GM19099 (cell line): ENCODE measurements around the gene ARID1B.

Source experiments
- POLR2A ChIP-seq: IDR thresholded peaks from 3 replicates; pipeline ENCODE4 v1.6.1; 2011; ENCODE audit warnings: low read depth; ENCODE audit not compliant: insufficient read length; ENCODE audit errors: extremely low read depth

ARID1B gene

GRCh38 chr6:156865019-156865629 lies 87.9 kb downstream of the ARID1B start:
- no peak for TF ChIP-seq POLR2A

- TF ChIP-seq POLR2A: no peak
These were observed 89.2 kb downstream of the ARID1B start for GRCh38 chr6:156866220-156867015.

- no peak for TF ChIP-seq POLR2A
These were observed 89.9 kb downstream of the ARID1B start for GRCh38 chr6:156867121-156867520.

- no peak for TF ChIP-seq POLR2A
These were observed 91.2 kb downstream of the ARID1B start for GRCh38 chr6:156868385-156868784.

DNA sequence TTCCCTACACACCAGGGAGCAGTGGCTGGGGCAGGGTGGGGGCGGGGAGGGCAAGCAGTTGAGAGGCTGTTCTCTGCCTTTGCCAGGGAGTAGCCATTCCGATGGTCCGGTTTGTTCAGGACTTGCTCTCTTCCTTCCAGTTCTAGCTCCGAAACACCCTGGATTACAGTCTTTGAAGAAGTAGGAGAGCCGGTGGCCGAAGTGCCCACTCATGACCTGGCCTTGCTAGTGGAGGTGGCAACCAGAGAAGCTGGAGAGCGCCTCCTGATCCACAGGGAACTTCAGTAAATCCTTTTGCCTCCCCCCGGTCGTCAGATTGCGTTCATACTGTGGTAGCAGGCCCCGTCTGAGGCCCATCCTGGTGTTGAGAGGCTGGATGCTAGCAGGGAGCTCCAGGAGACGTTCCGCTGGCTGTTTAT lies 92.8 kb downstream of the ARID1B start:
- TF ChIP-seq POLR2A: no peak

- no peak for TF ChIP-seq POLR2A
These were observed 93.9 kb downstream of the ARID1B start for GRCh38 chr6:156870924-156871539.

DNA sequence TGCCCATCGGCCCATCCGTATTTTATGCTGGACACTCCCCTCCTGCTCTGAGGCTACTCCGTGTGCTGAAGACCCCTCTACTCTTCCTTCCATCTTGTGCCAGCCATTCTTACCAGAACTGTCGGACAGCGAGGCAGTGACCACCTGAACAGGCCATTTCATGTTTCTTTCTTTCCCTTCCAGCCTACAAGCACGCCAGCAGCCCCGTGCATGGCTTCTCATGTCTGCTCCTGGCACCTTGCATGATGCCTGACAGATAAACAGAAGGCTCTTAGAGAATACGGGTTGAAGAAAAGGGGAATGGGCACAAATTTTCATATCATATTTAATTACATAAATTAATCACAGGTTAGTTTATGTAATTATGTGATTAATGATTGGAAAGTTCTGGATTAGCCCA lies 95.7 kb downstream of the ARID1B start:
- TF ChIP-seq POLR2A: no peak

DNA sequence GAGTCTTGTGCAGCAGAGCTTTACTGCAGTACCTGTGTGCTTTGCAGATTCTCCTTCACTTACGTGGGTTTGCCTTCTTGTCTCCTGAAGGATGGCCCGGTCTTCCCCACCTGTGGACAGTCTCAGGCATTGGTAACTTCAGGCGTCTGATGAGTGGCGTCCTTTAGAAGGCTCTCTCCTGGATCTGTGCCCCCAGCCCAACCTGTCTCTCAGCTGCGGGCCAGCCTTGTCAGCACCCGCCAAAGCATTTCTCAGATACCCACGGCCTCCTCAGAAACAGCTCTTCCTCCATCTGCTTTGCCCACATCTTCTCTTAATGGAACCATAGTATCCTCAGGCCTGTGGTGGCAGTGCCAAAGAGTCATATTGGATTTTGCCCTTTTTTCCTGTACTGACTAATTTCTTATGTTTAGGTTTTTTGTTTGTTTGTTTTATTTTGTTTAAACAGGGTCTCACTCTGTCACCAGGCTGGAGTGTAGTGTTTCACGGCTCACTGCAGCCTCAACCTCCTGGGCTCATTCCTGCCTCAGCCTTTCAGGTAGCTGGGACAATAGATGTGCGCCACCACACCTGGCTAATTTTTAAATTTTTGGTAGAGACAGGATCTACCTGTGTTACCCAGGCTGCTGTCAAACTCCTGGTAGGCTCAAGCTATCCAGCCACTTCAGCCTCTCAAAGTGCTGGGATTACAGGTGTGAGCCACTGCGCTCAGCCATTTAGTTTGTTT lies 96.6 kb downstream of the ARID1B start:
- no peak for TF ChIP-seq POLR2A

DNA sequence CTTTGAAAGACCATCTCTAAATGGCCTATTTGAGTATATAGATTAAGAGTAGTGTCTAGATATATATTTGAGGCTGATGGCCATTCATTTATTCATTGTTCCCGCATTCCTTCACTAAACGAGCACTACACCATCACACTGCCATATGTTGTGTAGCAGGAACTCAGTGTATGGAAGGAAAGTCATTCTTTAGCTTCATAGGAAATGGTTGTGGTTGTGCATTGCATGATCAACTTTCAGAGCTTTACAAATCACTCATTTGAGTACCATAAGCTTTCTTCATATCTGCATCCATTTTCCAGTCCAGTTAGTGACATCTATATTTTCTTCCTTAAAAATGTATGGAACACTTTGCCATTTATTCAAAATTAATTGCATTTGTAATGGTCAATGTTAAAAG lies 97.9 kb downstream of the ARID1B start:
- no peak for TF ChIP-seq POLR2A

DNA sequence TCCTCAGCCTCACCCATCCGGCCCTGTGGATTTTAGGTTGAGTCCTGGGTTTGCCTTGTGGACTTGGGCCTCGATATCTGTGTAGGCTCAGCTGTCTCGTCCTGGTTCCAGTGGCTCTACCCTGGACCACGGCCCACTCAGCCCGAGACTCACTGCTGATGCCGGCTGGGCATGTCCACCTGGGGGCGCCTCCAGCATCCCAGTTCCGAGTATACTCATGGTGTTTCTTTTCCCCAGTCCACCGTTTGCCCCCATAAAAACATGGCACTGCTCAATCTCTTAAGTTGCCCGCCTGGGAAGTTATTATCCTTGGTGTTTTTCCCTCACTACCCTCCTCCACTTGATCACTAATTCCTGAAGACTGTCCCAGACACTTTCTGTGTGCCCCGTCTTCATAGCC lies 99.1 kb downstream of the ARID1B start:
- no peak for TF ChIP-seq POLR2A

DNA sequence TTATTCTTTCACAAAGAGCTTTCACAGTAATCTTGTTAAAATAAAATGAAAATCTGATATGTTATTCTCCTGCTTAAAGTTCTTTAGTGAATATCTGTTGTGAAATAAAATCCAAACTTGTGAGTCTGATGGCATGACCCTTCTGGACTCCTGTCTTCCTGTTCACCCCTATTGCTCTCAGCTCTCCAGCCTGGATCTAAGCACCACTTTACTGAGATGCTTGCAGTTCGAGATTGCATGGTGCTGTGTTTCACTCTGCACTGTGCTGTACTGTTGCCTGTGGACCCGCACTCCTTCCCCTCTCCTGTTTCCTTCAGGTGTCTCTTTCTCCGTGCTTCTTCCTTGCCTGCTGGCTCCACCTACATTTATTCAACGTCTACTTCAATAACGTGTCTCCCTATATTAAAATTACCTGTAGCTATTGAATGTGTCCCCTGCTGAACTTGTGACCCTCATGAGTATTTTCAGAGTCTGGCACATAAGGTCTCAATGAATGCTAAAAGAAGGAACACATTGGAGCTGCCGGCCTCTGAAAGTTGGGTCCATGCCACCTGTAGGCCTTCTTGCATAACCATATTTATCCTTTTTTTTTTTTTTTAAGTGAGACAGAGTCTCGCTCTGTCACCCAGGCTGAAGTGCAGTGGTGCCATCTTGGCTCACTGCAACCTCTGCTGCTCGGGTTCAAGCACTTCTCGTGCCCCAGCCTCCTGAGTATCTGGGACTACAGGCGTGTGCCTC lies 100.1 kb downstream of the ARID1B start:
- no peak for TF ChIP-seq POLR2A

- TF ChIP-seq POLR2A: no peak
These were observed 101.5 kb downstream of the ARID1B start for GRCh38 chr6:156878681-156879080.

DNA sequence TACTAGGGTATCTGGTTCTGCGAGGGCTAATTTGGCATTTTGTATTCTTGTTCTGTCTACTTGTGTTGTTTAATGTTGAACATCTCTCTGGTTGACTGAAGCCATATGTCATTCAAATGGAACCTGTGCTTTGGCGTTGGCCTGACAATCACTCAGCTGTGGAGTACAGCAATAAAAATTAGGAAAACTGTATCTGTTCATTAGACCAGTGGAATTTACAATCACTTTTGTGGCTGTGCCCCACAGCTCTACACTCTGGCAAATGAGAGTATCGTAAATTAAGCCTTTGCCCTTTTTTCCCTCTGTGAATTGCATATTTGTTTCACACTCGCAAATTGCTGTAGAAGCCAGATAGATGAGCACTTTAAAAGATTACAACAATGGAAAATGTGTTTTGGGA lies 102.0 kb downstream of the ARID1B start:
- no peak for TF ChIP-seq POLR2A

DNA sequence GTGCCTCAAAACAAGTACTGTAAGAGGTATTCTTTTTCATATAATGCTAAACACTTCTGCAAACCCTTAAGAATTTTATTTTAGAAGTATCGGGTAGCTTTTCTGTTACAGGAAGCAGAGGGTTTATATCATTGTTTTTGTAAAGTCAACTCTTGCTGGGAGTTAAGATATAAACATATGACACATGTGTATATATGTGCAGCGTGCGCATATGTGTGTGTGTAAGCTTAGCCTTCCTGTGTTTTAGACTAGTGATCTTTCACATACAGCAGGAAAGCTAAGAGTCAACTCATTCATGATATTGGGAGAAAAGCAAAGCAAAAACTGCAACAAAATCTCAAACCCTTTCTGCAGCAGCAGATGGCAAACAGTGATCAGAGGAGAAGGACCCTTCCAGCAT lies 102.4 kb downstream of the ARID1B start:
- no peak for TF ChIP-seq POLR2A

GRCh38 chr6:156880913-156881312 lies 103.7 kb downstream of the ARID1B start:
- no peak for TF ChIP-seq POLR2A
